Stimulated activated CD4-positive, alpha-beta T cell treated with anti-CD3 and anti-CD28 coated beads, Interleukin-4, amount 100 ng/mL, for 24 hours (primary cell): ENCODE data around the gene VGF.
"Not testable (repeated sequence)": the region's sequence is repeated elsewhere in the genome, so short reads cannot be mapped to it uniquely, and the experiment has no call there.

Source experiments
- DNase-seq: peaks from one replicate; pipeline ENCODE4 v3.0.0-alpha.2; 2020

The VGF gene

DNA sequence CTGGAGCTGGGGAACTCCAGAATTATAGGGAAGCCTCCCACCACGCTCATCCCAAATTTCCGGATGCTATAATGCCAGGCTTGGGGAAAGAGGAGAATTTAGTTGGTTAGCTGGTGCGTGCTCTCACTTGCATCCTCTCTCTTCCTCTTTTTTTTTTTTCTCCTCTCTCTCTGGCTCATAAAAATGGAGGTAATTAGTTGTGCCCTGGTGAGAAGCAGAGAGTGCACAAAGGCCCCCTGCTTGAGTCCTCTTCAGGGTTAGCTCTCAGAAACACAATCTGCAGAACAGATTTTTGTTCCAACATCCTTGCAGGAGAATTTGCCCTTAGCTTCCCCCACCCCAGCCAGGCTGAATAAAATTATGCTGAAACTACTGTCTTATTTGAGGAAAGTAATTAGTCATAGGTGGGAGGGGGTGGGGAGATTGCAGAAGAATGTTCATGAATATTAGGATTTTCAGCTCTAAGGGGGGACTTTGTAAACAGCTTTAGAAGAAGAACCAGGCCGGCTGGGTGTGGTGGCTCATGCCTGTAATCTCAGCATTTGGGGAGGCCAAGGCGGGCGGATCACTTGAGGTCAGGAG is 30.9 kb downstream of the VGF start:
- DNase-seq: no peak

DNA sequence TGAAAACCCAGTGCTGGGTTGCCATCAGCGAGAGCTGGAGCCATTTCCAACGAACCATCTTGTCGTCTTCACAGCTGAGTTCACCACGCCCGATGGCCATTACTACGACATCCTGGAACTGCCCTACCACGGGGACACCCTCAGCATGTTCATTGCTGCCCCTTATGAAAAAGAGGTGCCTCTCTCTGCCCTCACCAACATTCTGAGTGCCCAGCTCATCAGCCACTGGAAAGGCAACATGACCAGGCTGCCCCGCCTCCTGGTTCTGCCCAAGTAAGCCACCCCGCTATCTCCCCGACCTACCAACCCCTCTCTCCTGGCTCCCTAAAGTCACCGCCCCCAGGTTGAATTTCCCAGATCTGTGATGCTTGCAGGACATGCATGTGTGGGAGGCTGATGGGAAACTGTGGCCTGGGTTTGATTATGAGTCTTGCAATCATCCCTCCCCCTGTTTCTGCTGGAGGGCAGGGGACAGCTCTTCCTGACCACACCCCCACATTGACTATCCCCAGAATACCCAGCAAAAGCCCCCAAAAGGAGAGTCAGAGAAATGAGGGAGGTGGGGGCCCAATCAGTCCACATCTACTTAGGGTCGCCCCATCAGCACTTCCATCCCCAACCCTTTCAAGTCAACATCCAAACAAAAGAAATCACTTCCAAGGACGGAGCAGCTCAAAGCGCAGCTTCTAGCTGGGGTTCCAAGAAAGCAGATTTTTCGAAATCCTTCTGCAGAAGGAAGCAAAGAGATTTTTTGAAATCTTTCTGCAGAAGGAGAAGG is 31.6 kb downstream of the VGF start:
- no peak for DNase-seq

GRCh38 chr7:101132626-101133600 is 32.5 kb downstream of the VGF start:
- not testable (repeated sequence) for DNase-seq

DNA sequence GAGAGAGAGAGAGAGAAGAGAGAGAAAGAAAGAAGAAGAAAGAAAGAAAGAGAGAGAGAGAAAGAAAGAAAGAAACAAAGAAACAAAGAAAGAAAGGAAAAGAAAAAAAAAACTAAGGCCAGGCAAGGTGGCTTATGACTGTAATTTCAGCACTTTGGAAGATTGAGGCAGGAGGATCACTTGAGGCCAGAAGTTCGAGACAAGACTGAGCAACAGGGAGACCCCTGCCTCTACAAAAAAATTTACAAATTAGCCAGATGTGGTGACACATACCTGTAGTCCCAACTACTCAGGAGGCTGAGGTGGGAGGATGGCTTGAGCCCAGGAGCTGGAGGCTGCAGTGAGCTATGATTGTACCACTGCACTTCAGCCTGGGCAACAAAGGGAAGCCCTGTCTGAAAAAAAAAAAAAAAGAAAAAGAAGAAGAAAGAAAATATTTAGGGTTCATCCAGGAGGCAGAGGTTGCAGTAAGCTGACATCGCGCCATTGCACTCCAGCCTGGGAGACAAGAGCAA is 35.7 kb downstream of the VGF start:
- no peak for DNase-seq

DNA sequence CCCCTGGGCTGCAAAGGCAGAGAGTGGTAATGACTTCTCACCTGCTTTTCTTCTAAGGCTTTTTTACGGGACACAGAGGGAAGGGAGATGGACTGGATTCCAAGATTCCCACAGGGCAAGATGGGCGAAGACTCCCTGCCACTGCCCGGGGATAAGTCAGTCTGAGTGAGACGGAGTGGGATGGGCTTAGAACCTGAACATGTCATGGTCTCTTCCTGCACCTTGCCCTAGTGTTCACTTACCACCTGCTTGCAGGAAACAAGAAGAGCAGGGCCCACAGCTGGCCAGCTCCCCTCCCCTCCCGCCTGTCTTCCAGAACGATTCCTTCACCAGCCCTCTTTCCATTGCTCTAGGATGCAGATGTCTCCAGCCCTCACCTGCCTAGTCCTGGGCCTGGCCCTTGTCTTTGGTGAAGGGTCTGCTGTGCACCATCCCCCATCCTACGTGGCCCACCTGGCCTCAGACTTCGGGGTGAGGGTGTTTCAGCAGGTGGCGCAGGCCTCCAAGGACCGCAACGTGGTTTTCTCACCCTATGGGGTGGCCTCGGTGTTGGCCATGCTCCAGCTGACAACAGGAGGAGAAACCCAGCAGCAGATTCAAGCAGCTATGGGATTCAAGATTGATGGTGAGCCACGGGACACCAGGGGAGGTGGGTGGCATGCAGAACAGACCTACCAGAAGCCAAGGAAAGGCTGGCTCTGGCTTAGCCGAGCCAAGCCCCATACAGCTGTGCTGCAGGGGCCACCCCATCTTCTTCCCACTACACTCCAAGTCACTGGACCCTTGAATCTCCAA is 37.1 kb downstream of the VGF start:
- DNase-seq: no peak

- DNase-seq: no peak
Observed at GRCh38 chr7:101127460-101128039, 37.8 kb downstream of the VGF start.

- peak; percentile 22 for DNase-seq
Observed at GRCh38 chr7:101126651-101127459, 38.5 kb downstream of the VGF start, which contains the start of gene SERPINE1. SERPINE1 (plus strand) TSS chr7:101127104; CDS start chr7:101128394, 1,290 bp downstream.

DNA sequence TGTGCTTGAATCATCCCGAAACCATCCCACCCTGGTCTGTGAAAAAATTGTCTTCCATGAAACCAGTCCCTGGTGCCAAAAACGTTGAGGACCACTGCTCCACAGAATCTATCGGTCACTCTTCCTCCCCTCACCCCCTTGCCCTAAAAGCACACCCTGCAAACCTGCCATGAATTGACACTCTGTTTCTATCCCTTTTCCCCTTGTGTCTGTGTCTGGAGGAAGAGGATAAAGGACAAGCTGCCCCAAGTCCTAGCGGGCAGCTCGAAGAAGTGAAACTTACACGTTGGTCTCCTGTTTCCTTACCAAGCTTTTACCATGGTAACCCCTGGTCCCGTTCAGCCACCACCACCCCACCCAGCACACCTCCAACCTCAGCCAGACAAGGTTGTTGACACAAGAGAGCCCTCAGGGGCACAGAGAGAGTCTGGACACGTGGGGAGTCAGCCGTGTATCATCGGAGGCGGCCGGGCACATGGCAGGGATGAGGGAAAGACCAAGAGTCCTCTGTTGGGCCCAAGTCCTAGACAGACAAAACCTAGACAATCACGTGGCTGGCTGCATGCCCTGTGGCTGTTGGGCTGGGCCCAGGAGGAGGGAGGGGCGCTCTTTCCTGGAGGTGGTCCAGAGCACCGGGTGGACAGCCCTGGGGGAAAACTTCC is 39.2 kb downstream of the VGF start:
- no peak for DNase-seq

DNA sequence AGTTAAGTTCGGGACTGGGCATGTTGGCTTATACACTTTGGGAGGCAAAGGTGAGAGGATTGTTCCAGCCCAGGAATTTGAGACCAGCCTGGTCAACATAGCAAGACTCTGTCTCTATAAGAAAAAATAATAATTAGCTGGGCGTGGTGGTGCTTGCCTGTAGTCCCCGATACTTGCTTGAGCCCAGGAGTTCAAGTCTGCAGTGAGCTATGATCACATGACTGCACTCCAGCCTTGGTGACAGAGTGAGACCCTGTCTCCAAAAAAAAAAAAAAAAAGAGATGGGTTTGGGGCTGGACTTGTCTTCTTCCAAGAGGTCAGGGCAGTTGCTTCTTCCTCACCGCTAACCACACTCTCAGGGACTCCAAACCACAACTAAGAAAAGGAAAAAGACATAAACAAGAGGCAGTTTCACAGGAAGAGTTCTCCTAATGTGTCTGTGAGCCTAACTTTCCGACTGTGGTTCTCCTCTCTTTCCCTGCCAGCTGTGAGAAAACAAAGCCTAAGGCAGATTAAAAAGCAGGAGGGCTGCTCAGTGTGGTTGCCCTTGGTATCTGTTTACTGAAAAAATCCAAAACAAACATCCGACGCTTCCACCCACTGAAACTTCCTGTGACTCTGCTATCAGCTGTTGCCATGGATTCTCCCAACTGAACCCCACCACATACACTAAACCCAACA is 40.9 kb downstream of the VGF start:
- DNase-seq: no peak

DNA sequence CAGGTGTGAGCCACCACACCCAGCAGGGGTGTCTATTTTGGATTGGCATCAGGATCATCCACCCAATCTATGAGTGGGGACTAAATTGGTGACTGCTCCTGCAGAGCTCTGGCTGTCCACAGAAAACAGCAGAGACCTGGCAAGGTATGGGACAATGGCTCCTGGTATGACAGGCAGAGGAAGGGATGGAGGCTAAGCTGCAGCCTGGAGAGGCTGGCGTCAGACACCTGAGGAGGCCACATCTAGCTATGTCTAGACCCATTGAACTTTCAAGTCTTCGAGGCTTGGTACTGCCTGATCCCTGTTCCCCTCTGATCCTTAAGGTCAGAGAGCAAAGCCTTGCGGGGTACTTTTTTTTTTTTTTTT is 41.7 kb downstream of the VGF start:
- no peak for DNase-seq

GRCh38 chr7:101122933-101123702 is 42.3 kb downstream of the VGF start:
- no peak for DNase-seq

- no peak for DNase-seq
Observed at GRCh38 chr7:101121991-101122932, 43.1 kb downstream of the VGF start.

DNA sequence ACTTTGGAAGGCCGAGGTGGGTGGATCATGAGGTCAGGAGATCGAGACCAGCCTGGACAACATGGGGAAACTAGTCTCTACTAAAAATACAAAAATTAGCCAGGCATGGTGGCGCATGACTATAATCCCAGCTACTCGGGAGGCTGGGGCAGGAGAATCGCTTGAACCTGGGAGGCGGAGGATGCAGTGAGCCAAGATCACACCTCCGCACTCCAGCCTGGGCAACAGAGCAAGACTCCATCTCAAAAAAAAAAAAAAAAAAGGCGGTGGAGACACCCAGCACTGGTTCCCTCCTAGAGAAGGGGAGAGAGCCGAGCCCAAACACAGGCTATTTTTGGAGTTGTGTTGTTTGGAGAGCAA is 43.8 kb downstream of the VGF start:
- DNase-seq: not testable (repeated sequence)

DNA sequence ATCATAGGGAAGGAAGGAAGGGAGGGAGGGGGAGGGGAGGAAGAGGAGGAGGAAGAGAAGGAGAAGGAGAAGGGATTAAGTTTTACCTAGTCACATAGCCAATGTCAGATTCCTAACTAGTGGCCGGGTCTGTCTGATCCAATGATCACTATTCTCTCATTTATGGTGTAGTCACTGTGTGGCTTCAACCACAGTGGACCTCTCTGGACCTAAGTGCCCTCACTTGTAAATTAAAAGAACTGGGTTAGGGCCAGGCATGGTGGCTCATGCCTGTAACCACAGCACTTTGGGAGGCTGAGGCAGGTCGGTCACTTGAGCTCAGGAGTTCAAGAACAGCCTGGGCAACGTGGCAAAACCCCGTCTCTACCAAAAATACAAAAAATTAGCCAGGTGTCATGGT is 45.1 kb downstream of the VGF start:
- DNase-seq: no peak

DNA sequence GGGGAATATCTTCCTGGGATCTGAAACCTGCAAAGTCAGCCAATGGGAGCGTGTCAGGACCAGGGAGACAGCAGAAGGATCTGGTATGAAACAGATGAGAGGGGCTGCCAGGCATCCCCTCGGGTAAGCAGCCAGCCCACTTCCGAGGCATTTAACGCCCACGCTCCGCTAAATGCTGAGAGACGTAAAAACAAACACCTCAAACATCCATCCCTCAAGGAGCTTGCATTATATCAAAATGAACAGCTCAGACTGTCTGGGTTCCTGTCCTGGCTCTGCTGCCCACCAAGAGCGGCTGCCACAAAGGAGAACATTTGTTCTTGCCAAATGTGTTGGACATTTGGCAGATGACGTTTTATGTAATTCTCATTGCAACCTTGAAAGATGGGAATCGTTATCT is 45.5 kb downstream of the VGF start:
- no peak for DNase-seq

GRCh38 chr7:101118856-101119255 is 46.5 kb downstream of the VGF start:
- DNase-seq: no peak

GRCh38 chr7:101116898-101117297 is 48.5 kb downstream of the VGF start:
- no peak for DNase-seq

- DNase-seq: no peak
Observed at GRCh38 chr7:101115215-101115614, 50.2 kb downstream of the VGF start.
